Natural killer cell (primary cell): ENCODE data around the gene HPS5. TPM values are rescaled to one million over a fixed set of nuclear protein-coding genes. Genes with fewer than 3 reads are reported as not detected.
"Not testable (repeated sequence)": the region's sequence is repeated elsewhere in the genome, so short reads cannot be mapped to it uniquely, and the experiment has no call there.

Experiments
- ATAC-seq, 3 donors: fragments of 150-1000 bp in 2 of 3; fragments of 200-7000 bp in 1 of 3; cut with Tn5 transposase; 1 replicate in 1 of 3; 2 replicates in 2 of 3; pipeline ENCODE4 v1.10.0; 2021; ENCODE audit warnings: mild to moderate bottlenecking in 2 of 3, moderate library complexity in 2 of 3
- DNase-seq, 2 donors: peaks; one replicate each; pipeline versions ENCODE4 v3.0.0 to v3.0.0-alpha.2; 2013 to 2021; ENCODE audit warnings: mixed read lengths in 1 of 2
- H3K27ac ChIP-seq: one replicate; pipeline ENCODE4 v1.5.1; 2013; ENCODE audit warnings: mild to moderate bottlenecking, low read length
- H3K27me3 ChIP-seq: one replicate; pipeline ENCODE4 v1.6.1; 2013; ENCODE audit warnings: low read length; ENCODE audit not compliant: control insufficient read depth, insufficient read depth
- H3K36me3 ChIP-seq: one replicate; pipeline ENCODE4 v1.6.1; 2013; ENCODE audit warnings: low read length; ENCODE audit not compliant: control insufficient read depth, insufficient read depth
- H3K4me1 ChIP-seq: one replicate; pipeline ENCODE4 v1.6.1; 2013; ENCODE audit warnings: low read length; ENCODE audit not compliant: control insufficient read depth, insufficient read depth
- H3K4me3 ChIP-seq: one replicate; pipeline ENCODE4 v1.5.1; 2013; ENCODE audit warnings: low read length
- H3K9me3 ChIP-seq: one replicate; pipeline ENCODE4 v1.6.1; 2013; ENCODE audit warnings: low read length; ENCODE audit not compliant: control insufficient read depth, insufficient read depth
- H3K27ac Mint-ChIP-seq, 2 donors: one replicate each; pipeline ENCODE4 v1.8.0; 2022; ENCODE audit warnings: mild to moderate bottlenecking in 2 of 2, mixed read lengths in 2 of 2, moderate library complexity in 1 of 2
- H3K27me3 Mint-ChIP-seq, 2 donors: one replicate each; pipeline ENCODE4 v1.8.0; 2022; ENCODE audit warnings: low read depth in 2 of 2, mixed read lengths in 2 of 2
- H3K36me3 Mint-ChIP-seq: one replicate; pipeline ENCODE4 v1.8.0; 2022; ENCODE audit warnings: mixed read lengths
- H3K4me1 Mint-ChIP-seq, 2 donors: one replicate each; pipeline ENCODE4 v1.8.0; 2022; ENCODE audit warnings: mixed read lengths in 2 of 2
- H3K4me3 Mint-ChIP-seq: one replicate; pipeline ENCODE4 v1.8.0; 2022; ENCODE audit warnings: mild to moderate bottlenecking, moderate library complexity, mixed read lengths
- H3K9me3 Mint-ChIP-seq, 2 donors: one replicate each; pipeline ENCODE4 v1.8.0; 2022; ENCODE audit warnings: mixed read lengths in 2 of 2
- CTCF ChIP-seq: fragments of 200-600 bp; IDR thresholded peaks from one replicate; pipeline ENCODE4 v1.8.0; 2022; ENCODE audit warnings: antibody characterized with exemption
- whole genome bisulfite sequencing: methylation state at CpG from one replicate; pipeline ENCODE4 v1.1.7; 2013; ENCODE audit warnings: missing lambda C conversion rate; ENCODE audit not compliant: insufficient coverage; 5-methylcytosine and 5-hydroxymethylcytosine counted together
- intact Hi-C: fragments of 100-400 bp; cut with micrococcal nuclease; formaldehyde crosslinking; loops from one replicate; pipeline ENCODE4 v1.14.2; 2022
- total RNA-seq, 4 donors: library from RNA; stranded (reverse); fragments of 120-200 nt in 1 of 4; gene quantifications; one replicate each; pipeline versions ENCODE4 v1.2.3 to v1.2.4, GENCODE V29; 2013 to 2022

HPS5 gene
- total RNA-seq, 3 donors from 2014 or later (not counting 1 experiment from before 2014, with no cell fraction given): 11.5 to 14.5 (median 14.0) TPM

GRCh38 chr11:18265949-18266348 lies 56.0 kb downstream of the HPS5 start, which contains the start of gene SAA1:
Gene SAA1 (plus strand): TSS chr11:18266264. CDS start chr11:18266888, 624 bp downstream.
- H3K27me3 Mint-ChIP-seq: peaks cover 0 to 3% of the 10 kb centered on the region in 2 donors
- 80% methylated on average over 7 of the region's 8 CpGs for WGBS
- DNase-seq (no peak), ATAC-seq (no peak)
- Histone ChIP-seq H3K4me1 (peaks cover 3% of the 10 kb centered on the region), H3K9me3 (no peaks in the 10 kb centered on the region), H3K27me3 (no peaks in the 10 kb centered on the region), H3K27ac (no peak within 1 kb of the TSS), H3K4me3 (no peak within 1 kb of the TSS), H3K36me3 (no peaks in the 10 kb centered on the region)
- no peak within 1 kb of the TSS for H3K4me3 Mint-ChIP-seq
- no peaks in the 10 kb centered on the region for H3K36me3 Mint-ChIP-seq
- intact Hi-C loops: no loop called here
- no peak for TF ChIP-seq CTCF
- H3K27ac Mint-ChIP-seq: no peak within 1 kb of the TSS
- no peaks in the 10 kb centered on the region for H3K9me3 Mint-ChIP-seq
- H3K4me1 Mint-ChIP-seq: peaks cover 0 to 5% of the 10 kb centered on the region in 2 donors

- H3K27ac Mint-ChIP-seq: no peak overlapping the region
- H3K36me3 ChIP-seq: no peaks in the 10 kb centered on the region
- 29% methylated on average over 1 of the region's 1 CpG for WGBS
These were observed 57.0 kb downstream of the HPS5 start for GRCh38 chr11:18264677-18265555.

GRCh38 chr11:18264035-18264434 lies 57.9 kb downstream of the HPS5 start:
- Histone ChIP-seq H3K36me3 (no peaks in the 10 kb centered on the region), H3K27ac (no peak overlapping the region), H3K9me3 (no peaks in the 10 kb centered on the region), H3K27me3 (no peaks in the 10 kb centered on the region), H3K4me3 (no peak overlapping the region), H3K4me1 (peaks cover 3% of the 10 kb centered on the region)
- Mint-ChIP-seq H3K27ac (no peak overlapping the region), H3K36me3 (no peaks in the 10 kb centered on the region), H3K4me3 (no peak overlapping the region), H3K27me3 (peaks cover 0 to 3% of the 10 kb centered on the region in 2 donors), H3K4me1 (peaks cover 0 to 5% of the 10 kb centered on the region in 2 donors), H3K9me3 (no peaks in the 10 kb centered on the region)
- ATAC-seq: no peak
- TF ChIP-seq CTCF: no peak
- 82% methylated on average over 4 of the region's 4 CpGs for WGBS
- intact Hi-C loops: no loop called here
- DNase-seq: no peak

More at GRCh38 chr11:18264677-18265555, 57.0 kb downstream of the HPS5 start:
- no peak for DNase-seq
- TF ChIP-seq CTCF: no peak
- Histone ChIP-seq H3K4me1 (peaks cover 3% of the 10 kb centered on the region), H3K27me3 (no peaks in the 10 kb centered on the region), H3K9me3 (no peaks in the 10 kb centered on the region), H3K4me3 (no peak overlapping the region), H3K27ac (no peak overlapping the region)
- ATAC-seq: no peak
- intact Hi-C loops: no loop called here
- peaks cover 0 to 3% of the 10 kb centered on the region in 2 donors for H3K27me3 Mint-ChIP-seq
- peaks cover 0 to 5% of the 10 kb centered on the region in 2 donors for H3K4me1 Mint-ChIP-seq
- H3K9me3 Mint-ChIP-seq: no peaks in the 10 kb centered on the region
- no peaks in the 10 kb centered on the region for H3K36me3 Mint-ChIP-seq
- no peak overlapping the region for H3K4me3 Mint-ChIP-seq

GRCh38 chr11:18262681-18263350 lies 59.1 kb downstream of the HPS5 start:
- H3K27me3 Mint-ChIP-seq, H3K27ac ChIP-seq, H3K4me1 Mint-ChIP-seq, H3K36me3 Mint-ChIP-seq, H3K4me3 ChIP-seq, H3K27ac Mint-ChIP-seq, H3K4me3 Mint-ChIP-seq, intact Hi-C loops, H3K9me3 ChIP-seq, H3K9me3 Mint-ChIP-seq, DNase-seq, H3K27me3 ChIP-seq, H3K36me3 ChIP-seq, H3K4me1 ChIP-seq, ATAC-seq: not testable (repeated sequence)
- 85% methylated on average over 7 of the region's 8 CpGs for WGBS
